Activated naive CD4-positive, alpha-beta T cell treated with anti-CD3 and anti-CD28 coated beads for 36 hours (primary cell): ENCODE measurements around the gene NAA40. TPM values are rescaled to one million over a fixed set of nuclear protein-coding genes. Genes with fewer than 3 reads are reported as not detected.

Experiments used
- CTCF ChIA-PET: fragments of 350-600 bp; sonication (Branson Sonifier 250); formaldehyde crosslinking; loops from one replicate; lab custom pipeline; 2021; ENCODE audit warnings: antibody characterized with exemption; lab: Charles Lee
- DNase-seq: peaks from one replicate; pipeline ENCODE4 v3.0.0-alpha.2; 2020
- H3K27ac Mint-ChIP-seq: one replicate; pipeline ENCODE4 v1.8.0; 2021; ENCODE audit warnings: mild to moderate bottlenecking, mixed read lengths
- H3K27me3 Mint-ChIP-seq: one replicate; pipeline ENCODE4 v1.8.0; 2021; ENCODE audit warnings: low read depth, mixed read lengths
- H3K36me3 Mint-ChIP-seq: one replicate; pipeline ENCODE4 v1.8.0; 2021; ENCODE audit warnings: low read depth, mixed read lengths
- H3K4me1 Mint-ChIP-seq: one replicate; pipeline ENCODE4 v1.8.0; 2021; ENCODE audit warnings: low read depth, mixed read lengths
- H3K4me3 Mint-ChIP-seq: one replicate; pipeline ENCODE4 v1.8.0; 2021; ENCODE audit warnings: mild to moderate bottlenecking, moderate library complexity, mixed read lengths
- H3K9me3 Mint-ChIP-seq: one replicate; pipeline ENCODE4 v1.8.0; 2021; ENCODE audit warnings: mixed read lengths
- intact Hi-C: fragments of 100-400 bp; cut with micrococcal nuclease; formaldehyde crosslinking; loops from one replicate; pipeline ENCODE4 v1.15.1; 2023
- total RNA-seq, 2 experiments: library from RNA; stranded (reverse); gene quantifications; one replicate each; pipeline ENCODE4 v1.2.3, GENCODE V29; 2021

NAA40 gene
- total RNA-seq, 2 experiments from 2014 or later, result 10.3 to 13.2 TPM

DNA sequence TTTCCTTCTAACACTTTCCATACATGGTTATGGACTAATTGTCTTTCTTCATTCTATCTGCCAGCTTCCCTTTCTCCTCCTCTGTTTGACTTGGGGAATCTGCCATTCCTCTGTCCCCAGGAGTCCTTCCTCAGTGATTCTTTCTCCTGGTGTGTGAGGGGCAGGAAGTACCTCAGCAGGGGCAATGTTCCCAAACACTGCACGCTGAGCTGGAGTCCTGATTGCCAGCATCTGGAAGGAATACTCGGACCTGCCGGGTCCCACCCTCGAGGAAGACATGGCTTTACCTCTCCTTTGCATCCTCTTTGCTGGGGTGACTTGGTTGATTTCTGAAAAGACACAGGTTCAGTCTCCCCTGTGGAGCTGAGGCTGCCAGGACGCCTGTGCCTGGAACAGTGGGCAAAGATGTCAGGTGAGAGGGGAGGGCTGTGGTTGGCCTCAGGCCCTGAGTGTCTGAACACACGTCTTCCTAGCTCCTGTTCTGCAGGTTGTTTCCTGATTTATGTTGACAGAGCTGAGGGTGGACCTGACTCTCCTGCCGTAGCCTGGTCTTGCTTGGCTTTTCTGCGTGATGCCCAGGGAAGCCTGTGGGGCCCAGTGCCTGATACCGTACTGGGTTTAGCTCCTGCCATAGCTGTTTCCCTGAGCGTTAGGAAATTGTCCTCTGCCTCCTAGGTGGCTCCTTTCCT is 39.9 kb downstream of the NAA40 start:
- peak overlapping the region; percentile 2 for H3K4me3 Mint-ChIP-seq
- CTCF ChIA-PET, result interaction anchor here (0.7 kb wide), 1 partner anchor 120 kb away, joined by 3 read pairs; no protein-coding TSS in a partner anchor
- peaks cover 22% of the 10 kb centered on the region for H3K36me3 Mint-ChIP-seq
- intact Hi-C loops, result no loop called here
- H3K27ac Mint-ChIP-seq, result no peak overlapping the region
- H3K27me3 Mint-ChIP-seq, result no peaks in the 10 kb centered on the region
- no peaks in the 10 kb centered on the region for H3K9me3 Mint-ChIP-seq
- peaks cover 32% of the 10 kb centered on the region for H3K4me1 Mint-ChIP-seq
- no peak for DNase-seq

GRCh38 chr11:63979426-63979825 is 40.6 kb downstream of the NAA40 start:
- CTCF ChIA-PET, result no interaction called here
- no peak for DNase-seq
- Mint-ChIP-seq H3K36me3 (peaks cover 21% of the 10 kb centered on the region), H3K4me1 (peaks cover 28% of the 10 kb centered on the region), H3K27ac (no peak overlapping the region), H3K9me3 (no peaks in the 10 kb centered on the region), H3K27me3 (no peaks in the 10 kb centered on the region), H3K4me3 (no peak overlapping the region)
- intact Hi-C loops, result no loop called here

DNA sequence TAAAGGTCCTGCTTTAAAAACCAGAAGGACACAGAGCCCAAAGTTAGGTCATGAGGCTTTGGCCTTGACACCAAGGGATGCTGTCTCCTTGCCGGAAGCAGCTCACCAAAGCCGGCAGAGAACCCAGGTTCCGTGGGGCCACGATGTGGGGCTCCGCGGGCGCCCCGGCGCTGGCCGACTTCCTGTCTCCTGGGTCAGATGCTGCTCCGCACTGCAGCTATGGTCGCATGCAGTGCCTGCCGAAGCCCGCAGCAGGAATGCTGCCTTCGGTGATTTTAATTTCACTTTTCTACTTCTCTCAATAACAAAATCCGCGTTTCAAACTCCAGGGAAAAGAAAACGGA is 47.0 kb downstream of the NAA40 start:
- H3K4me3 Mint-ChIP-seq, result peak overlapping the region; percentile 94
- H3K27me3 Mint-ChIP-seq, result no peaks in the 10 kb centered on the region
- H3K27ac Mint-ChIP-seq, result peak overlapping the region; percentile 93
- peaks cover 17% of the 10 kb centered on the region for H3K36me3 Mint-ChIP-seq
- CTCF ChIA-PET, result interaction anchor here (0.7 kb wide), 2 partner anchors 15 to 149 kb away, joined by 3 read pairs; no protein-coding TSS in a partner anchor
- intact Hi-C loops, result loop anchor here (1.0 to 5.0 kb wide), 2 partner anchors 11 to 68 kb away; partner anchors contain the start of genes COX8A and RCOR2
- H3K4me1 Mint-ChIP-seq, result peaks cover 33% of the 10 kb centered on the region
- DNase-seq, result peak; percentile 76
- H3K9me3 Mint-ChIP-seq, result no peaks in the 10 kb centered on the region

DNA sequence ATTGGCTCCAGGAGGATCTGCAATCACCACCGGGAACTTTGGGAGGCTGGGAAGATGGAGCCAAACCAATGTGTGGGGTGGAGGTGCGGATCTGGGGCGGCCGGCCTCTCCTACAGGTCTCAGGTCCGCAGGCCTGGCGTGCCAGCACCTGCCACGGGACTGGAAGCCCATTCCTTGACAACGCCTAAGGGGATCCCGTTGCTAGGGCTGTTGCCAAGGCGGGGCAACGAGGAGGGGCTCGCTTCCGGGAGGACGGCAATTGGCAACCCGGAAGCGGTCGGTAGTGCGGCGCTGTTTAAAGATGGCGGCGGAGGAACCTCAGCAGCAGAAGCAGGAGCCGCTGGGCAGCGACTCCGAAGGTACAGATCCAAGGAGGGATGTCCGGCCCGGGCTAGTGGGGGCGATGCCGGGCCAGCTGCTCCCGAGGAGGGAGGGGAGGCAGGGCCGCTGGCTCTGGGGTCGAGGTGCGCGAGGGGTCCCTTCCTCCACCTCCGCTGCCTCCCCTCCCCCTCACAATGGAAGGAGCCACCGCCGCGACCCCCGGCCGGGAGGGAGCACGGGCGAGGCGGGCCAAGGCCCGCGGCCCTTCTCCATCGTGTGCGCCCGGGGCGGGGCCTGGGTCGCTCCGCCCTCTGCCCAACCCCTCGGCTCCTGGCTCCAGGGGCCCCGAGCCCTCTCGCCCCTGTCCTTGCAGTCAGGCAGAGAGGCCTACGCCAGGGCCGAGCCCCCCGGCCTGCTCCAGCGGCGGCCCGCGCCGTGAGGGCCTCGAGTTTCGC is 47.5 kb downstream of the NAA40 start, which contains the start of gene OTUB1:
TSS of gene OTUB1 (plus strand) at position 283 of the 776 bp plus-strand sequence. CDS start at position 302, 19 bp downstream.
- Mint-ChIP-seq H3K36me3 (peaks cover 17% of the 10 kb centered on the region), H3K27ac (peak within 1 kb of the TSS; percentile 93), H3K4me1 (peaks cover 30% of the 10 kb centered on the region), H3K27me3 (no peaks in the 10 kb centered on the region), H3K4me3 (peak within 1 kb of the TSS; percentile 94), H3K9me3 (no peaks in the 10 kb centered on the region)
- CTCF ChIA-PET, result interaction anchor here (0.7 to 2.0 kb wide), 3 partner anchors 14 to 150 kb away, joined by 3 to 11 read pairs (median 3); no protein-coding TSS in a partner anchor
- intact Hi-C loops, result loop anchor here (1.0 to 5.0 kb wide), 2 partner anchors 12 to 69 kb away; partner anchors contain the start of genes COX8A and RCOR2
- peak; percentile 91 for DNase-seq

- peaks cover 29% of the 10 kb centered on the region for H3K4me1 Mint-ChIP-seq
- peaks cover 23% of the 10 kb centered on the region for H3K36me3 Mint-ChIP-seq
- no peaks in the 10 kb centered on the region for H3K9me3 Mint-ChIP-seq
- CTCF ChIA-PET, result interaction anchor here (1.0 to 2.0 kb wide), 2 partner anchors 13 to 149 kb away, joined by 4 to 11 read pairs; no protein-coding TSS in a partner anchor
- H3K27me3 Mint-ChIP-seq, result no peaks in the 10 kb centered on the region
- H3K27ac Mint-ChIP-seq, result no peak overlapping the region
- DNase-seq, result no peak
- peak overlapping the region; percentile 68 for H3K4me3 Mint-ChIP-seq
- intact Hi-C loops, result loop anchor here (1.0 to 5.0 kb wide), 2 partner anchors 13 to 70 kb away; partner anchors contain the start of genes COX8A and RCOR2
Measured at GRCh38 chr11:63986932-63987513, 48.2 kb downstream of the NAA40 start.

- H3K4me1 Mint-ChIP-seq, result peaks cover 22% of the 10 kb centered on the region
- CTCF ChIA-PET, result interaction anchor here (1.7 kb wide), 1 partner anchor 9 kb away, joined by 10 read pairs; no protein-coding TSS in a partner anchor
- no peak for DNase-seq
- H3K9me3 Mint-ChIP-seq, result no peaks in the 10 kb centered on the region
- no peak overlapping the region for H3K27ac Mint-ChIP-seq
- intact Hi-C loops, result no loop called here
- no peak overlapping the region for H3K4me3 Mint-ChIP-seq
- no peaks in the 10 kb centered on the region for H3K27me3 Mint-ChIP-seq
- H3K36me3 Mint-ChIP-seq, result peaks cover 33% of the 10 kb centered on the region
Measured at GRCh38 chr11:63991558-63991957, 52.8 kb downstream of the NAA40 start.

DNA sequence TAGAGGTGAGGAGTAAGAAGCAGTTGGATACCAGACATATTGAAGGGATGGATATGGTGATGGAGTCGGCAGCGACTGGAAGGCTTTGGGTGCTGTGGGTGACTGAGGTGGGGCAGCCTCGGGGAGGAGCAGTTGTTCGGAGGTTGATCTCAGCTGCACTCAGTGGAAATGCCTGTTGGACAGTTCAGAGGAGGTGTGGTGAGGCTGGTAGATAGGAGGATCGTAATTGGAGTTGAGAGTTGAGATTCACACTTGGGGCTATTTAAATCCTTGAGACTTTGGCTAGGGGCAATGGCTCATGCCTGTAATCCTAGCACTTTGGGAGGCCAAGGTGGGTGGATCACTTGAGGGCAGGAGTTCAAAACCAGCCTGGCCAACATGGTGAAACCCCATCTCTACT is 54.3 kb downstream of the NAA40 start:
- CTCF ChIA-PET, result no interaction called here
- H3K4me3 Mint-ChIP-seq, result no peak overlapping the region
- H3K27ac Mint-ChIP-seq, result no peak overlapping the region
- H3K27me3 Mint-ChIP-seq, result no peaks in the 10 kb centered on the region
- H3K4me1 Mint-ChIP-seq, result peaks cover 12% of the 10 kb centered on the region
- intact Hi-C loops, result no loop called here
- no peaks in the 10 kb centered on the region for H3K9me3 Mint-ChIP-seq
- DNase-seq, result no peak
- peaks cover 40% of the 10 kb centered on the region for H3K36me3 Mint-ChIP-seq

GRCh38 chr11:63993993-63994392 is 55.2 kb downstream of the NAA40 start:
- intact Hi-C loops, result no loop called here
- CTCF ChIA-PET, result interaction anchor here (1.2 kb wide), 1 partner anchor 25 kb away, joined by 4 read pairs; no protein-coding TSS in a partner anchor
- H3K9me3 Mint-ChIP-seq, result no peaks in the 10 kb centered on the region
- DNase-seq, result no peak
- H3K36me3 Mint-ChIP-seq, result peaks cover 35% of the 10 kb centered on the region
- no peaks in the 10 kb centered on the region for H3K27me3 Mint-ChIP-seq
- H3K4me1 Mint-ChIP-seq, result peaks cover 7% of the 10 kb centered on the region
- no peak overlapping the region for H3K4me3 Mint-ChIP-seq
- no peak overlapping the region for H3K27ac Mint-ChIP-seq

DNA sequence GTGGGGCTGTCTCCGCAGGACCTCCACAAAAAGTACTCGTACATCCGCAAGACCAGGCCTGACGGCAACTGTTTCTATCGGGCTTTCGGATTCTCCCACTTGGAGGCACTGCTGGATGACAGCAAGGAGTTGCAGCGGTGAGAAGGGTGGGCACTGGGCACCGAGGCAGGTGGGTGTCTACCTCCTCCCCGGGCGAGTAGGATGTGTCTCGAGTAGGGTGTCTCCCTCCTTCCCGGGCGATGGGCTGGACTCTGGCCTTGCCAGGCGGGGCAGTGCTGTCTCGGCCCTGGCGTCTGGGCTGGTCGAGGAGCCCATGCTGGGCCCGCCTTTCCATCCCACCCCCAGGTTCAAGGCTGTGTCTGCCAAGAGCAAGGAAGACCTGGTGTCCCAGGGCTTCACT is 57.7 kb downstream of the NAA40 start:
- Mint-ChIP-seq H3K27ac (no peak overlapping the region), H3K9me3 (no peaks in the 10 kb centered on the region), H3K4me1 (peaks cover 10% of the 10 kb centered on the region), H3K27me3 (peaks cover 3% of the 10 kb centered on the region), H3K4me3 (no peak overlapping the region), H3K36me3 (peaks cover 23% of the 10 kb centered on the region)
- DNase-seq, result no peak
- CTCF ChIA-PET, result no interaction called here
- intact Hi-C loops, result no loop called here

- Mint-ChIP-seq H3K27ac (no peak overlapping the region), H3K27me3 (peaks cover 3% of the 10 kb centered on the region), H3K9me3 (no peaks in the 10 kb centered on the region), H3K4me1 (peaks cover 8% of the 10 kb centered on the region), H3K4me3 (no peak overlapping the region), H3K36me3 (peaks cover 19% of the 10 kb centered on the region)
- CTCF ChIA-PET, result no interaction called here
- no peak for DNase-seq
- intact Hi-C loops, result no loop called here
Measured at GRCh38 chr11:63997104-63997700, 58.4 kb downstream of the NAA40 start.

DNA sequence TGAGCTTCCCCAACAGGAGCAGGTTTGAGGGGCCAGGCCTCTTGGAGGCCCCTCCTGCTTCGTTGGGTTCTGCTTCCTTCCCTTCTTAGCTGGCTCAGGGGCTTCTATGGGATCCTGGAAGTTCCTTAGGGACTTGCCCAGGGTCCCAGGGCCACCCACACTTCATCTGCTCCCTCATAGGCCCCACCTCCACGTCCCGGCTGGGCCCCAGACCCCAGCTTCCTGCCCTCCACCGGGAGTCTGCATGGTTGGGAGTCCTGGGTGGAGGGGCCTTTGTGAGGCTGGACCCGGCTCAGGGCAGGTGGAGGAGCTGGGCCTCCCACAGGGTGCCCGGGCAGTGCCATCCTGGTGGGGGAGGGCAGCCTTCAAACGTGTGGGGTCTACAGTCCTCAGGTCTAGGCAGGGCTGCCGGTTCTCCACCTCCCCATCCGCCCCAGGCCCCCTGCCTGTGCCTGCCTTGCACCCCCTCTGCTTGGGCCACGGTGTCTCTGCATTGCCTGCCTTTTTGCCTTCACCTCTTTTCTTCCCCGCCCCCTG is 59.1 kb downstream of the NAA40 start:
- CTCF ChIA-PET, result no interaction called here
- H3K36me3 Mint-ChIP-seq, result peaks cover 19% of the 10 kb centered on the region
- DNase-seq, result no peak
- H3K27ac Mint-ChIP-seq, result no peak overlapping the region
- H3K9me3 Mint-ChIP-seq, result no peaks in the 10 kb centered on the region
- H3K4me1 Mint-ChIP-seq, result peaks cover 8% of the 10 kb centered on the region
- H3K4me3 Mint-ChIP-seq, result no peak overlapping the region
- peaks cover 3% of the 10 kb centered on the region for H3K27me3 Mint-ChIP-seq
- intact Hi-C loops, result no loop called here
